Esophagus squamous epithelium (tissue), 4 donors: ENCODE measurements around the gene HES1.

Experiments
- CTCF ChIP-seq, 6 experiments: fragments of 450-650 bp in 4 of 6; fragments of 200-600 bp in 2 of 6; sonication (generic) in 2 of 6; IDR thresholded peaks; one replicate each; pipeline ENCODE4 v1.5.1; 2016 to 2019; ENCODE audit warnings: antibody characterized with exemption in 6 of 6, mild to moderate bottlenecking in 4 of 6, moderate library complexity in 4 of 6
- POLR2A ChIP-seq, 4 donors: fragments of 450-650 bp; IDR thresholded peaks; one replicate each; pipeline ENCODE4 v1.6.1; 2017; ENCODE audit warnings: antibody characterized with exemption in 4 of 4, mild to moderate bottlenecking in 4 of 4, moderate library complexity in 3 of 4

- no peak for TF ChIP-seq CTCF (IDR thresholded peaks at IDR 0.05)
- TF ChIP-seq POLR2A (IDR thresholded peaks at IDR 0.05), result no peak
Measured at GRCh38 chr3:194098843-194099183, 37.1 kb upstream of the HES1 start.
